Kidney (tissue), 14 donors: ENCODE data around the gene SPATA25. TPM values are rescaled to one million over a fixed set of nuclear protein-coding genes. Genes with fewer than 3 reads are reported as not detected.
A peak's percentile ranks its signal among the peaks of the same experiment; 100 is the strongest.

Experiments used
- DNase-seq, 5 donors: peaks; one replicate each; pipeline ENCODE4 v3.0.0-alpha.2; 2013 to 2020
- FAIRE-seq: peaks from 2 replicates; lab custom pipeline; 2012; peaks lifted over from hg19 to GRCh38; lab: Jason Lieb, UNC
- H3K27ac ChIP-seq, 2 donors: one replicate each; pipeline ENCODE4 v1.7.0; 2013; ENCODE audit warnings: low read depth in 2 of 2, low read length in 2 of 2, inconsistent platforms in 1 of 2
- H3K27me3 ChIP-seq: one replicate; pipeline ENCODE4 v1.7.1; 2013; ENCODE audit warnings: low read length, inconsistent platforms; ENCODE audit not compliant: control insufficient read depth, insufficient read depth
- H3K36me3 ChIP-seq, 3 donors: one replicate each; pipeline versions ENCODE4 v1.7.0 to v1.7.1; 2013; ENCODE audit warnings: low read length in 3 of 3, control low read depth in 1 of 3, inconsistent platforms in 1 of 3; ENCODE audit not compliant: insufficient read depth in 3 of 3, control insufficient read depth in 2 of 3
- H3K4me1 ChIP-seq, 3 donors: one replicate each; pipeline versions ENCODE4 v1.7.0 to v1.7.1; 2013; ENCODE audit warnings: low read length in 3 of 3, inconsistent platforms in 1 of 3, low read depth in 1 of 3; ENCODE audit not compliant: control insufficient read depth in 2 of 3, insufficient read depth in 2 of 3
- H3K4me3 ChIP-seq, 3 donors: one replicate each; pipeline versions ENCODE4 v1.7.0 to v1.8.1; 2013; ENCODE audit warnings: low read length in 3 of 3, control low read depth in 1 of 3, inconsistent platforms in 1 of 3
- H3K9ac ChIP-seq, 3 donors: one replicate each; pipeline versions ENCODE4 v1.7.0 to v1.7.1; 2013; ENCODE audit warnings: low read length in 3 of 3, control low read depth in 1 of 3, inconsistent platforms in 1 of 3
- H3K9me3 ChIP-seq, 3 donors: one replicate each; pipeline versions ENCODE4 v1.7.0 to v1.7.1; 2013; ENCODE audit warnings: low read length in 3 of 3, control low read depth in 1 of 3, inconsistent platforms in 1 of 3; ENCODE audit not compliant: control insufficient read depth in 2 of 3, insufficient read depth in 1 of 3
- CTCF ChIP-seq: IDR thresholded peaks from 3 replicates; pipeline ENCODE4 v1.5.1; 2012; ENCODE audit warnings: mild to moderate bottlenecking, moderate library complexity, borderline replicate concordance; ENCODE audit not compliant: insufficient read depth; ENCODE audit errors: extremely low read depth
- intact Hi-C: fragments of 100-400 bp; cut with DNase I; formaldehyde crosslinking; loops from one replicate; pipeline ENCODE4 v1.11.1; 2022
- polyA plus RNA-seq: library from polyadenylated mRNA; stranded (reverse); fragments of 350-450 nt; fragmentation: Illumina TruSeq; extraction: RNeasy Lipid Tissue Mini Kit (QIAGEN cat#74804); gene quantifications from one replicate; pipeline ENCODE4 v1.2.3, GENCODE V29; 2014; ENCODE audit warnings: low read depth, low replicate concordance; ENCODE audit not compliant: insufficient read depth
- total RNA-seq: library from RNA; stranded (reverse); fragmentation: NEBNext Ultra II Directional; extraction: Animal tissue kit (Norgen Biotek cat#: 25700); gene quantifications from one replicate; pipeline ENCODE4 v1.2.1, GENCODE V29; 2021
- donor health status: control.
- donor health status: control.
- donor health status: control.
- donor health status: control.
- donor health status: control.
- donor health status: DM: yes; HTN: yes; CAD: no.
- donor health status: Normal renal cell carcinoma (clear cell type).

The SPATA25 gene
- total and polyA plus RNA-seq, 2 donors from 2014 or later = 6.7 TPM

DNA sequence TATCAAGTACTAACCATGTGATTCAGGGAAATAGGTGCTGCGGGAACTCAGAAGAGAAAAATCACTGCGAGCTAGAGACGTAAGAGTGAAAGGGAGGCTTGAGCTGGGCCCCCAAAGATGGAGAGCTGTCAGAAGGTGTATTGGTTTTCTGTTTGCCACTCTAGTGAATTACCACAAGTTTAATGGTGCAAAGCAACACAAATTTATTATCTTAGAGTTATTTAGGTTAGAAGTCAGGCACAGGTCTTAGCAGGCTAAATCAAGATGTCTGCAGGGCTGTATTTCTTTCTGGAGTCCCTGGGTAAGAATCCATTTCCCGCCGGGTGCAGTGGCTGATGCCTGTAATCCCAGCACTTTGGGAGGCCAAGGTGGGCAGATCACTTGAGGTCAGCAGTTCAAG, 27.5 kb downstream of the SPATA25 start:
- TF ChIP-seq CTCF = no peak
- Histone ChIP-seq H3K4me1 (peaks cover 0 to 24% (median 7%) of the 10 kb centered on the region in 3 donors), H3K9me3 (no peaks in the 10 kb centered on the region), H3K36me3 (no peaks in the 10 kb centered on the region), H3K27me3 (no peaks in the 10 kb centered on the region), H3K4me3 (no peak overlapping the region), H3K9ac (no peak overlapping the region), H3K27ac (no peak overlapping the region)
- DNase-seq = peak in 3 of 5 donors; percentile 24 to 84 (median 68)
- FAIRE-seq = no peak
- intact Hi-C loops = no loop called here

DNA sequence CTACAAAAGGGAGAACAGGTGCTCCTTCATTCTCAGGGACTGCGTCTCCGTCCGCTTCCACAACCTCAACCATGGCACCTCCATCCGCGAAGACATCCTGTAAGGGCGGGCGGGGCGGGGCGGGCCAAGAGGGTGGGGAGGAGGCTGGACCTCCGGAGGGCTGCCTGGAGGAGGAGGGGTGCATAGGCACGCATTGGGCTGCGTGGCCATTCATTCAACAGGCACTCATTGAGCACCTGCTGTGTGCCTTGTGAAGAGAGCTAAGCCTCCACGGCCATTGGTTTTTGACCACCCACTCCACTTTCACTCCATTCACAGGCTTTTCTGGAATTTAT, 29.6 kb downstream of the SPATA25 start:
- DNase-seq (no peak), FAIRE-seq (no peak)
- H3K4me1 ChIP-seq = peaks cover 0 to 27% (median 7%) of the 10 kb centered on the region in 3 donors
- peak overlapping the region; percentile 35 to 95 (median 65) for H3K9ac ChIP-seq
- H3K27ac ChIP-seq = peak overlapping the region; percentile 81 to 84
- no peaks in the 10 kb centered on the region for H3K27me3 ChIP-seq
- H3K9me3 ChIP-seq = no peaks in the 10 kb centered on the region
- H3K4me3 ChIP-seq = peak overlapping the region; percentile 74 to 93 (median 88)
- intact Hi-C loops = no loop called here
- TF ChIP-seq CTCF = no peak
- H3K36me3 ChIP-seq = peaks cover 0 to 2% (median 0%) of the 10 kb centered on the region in 3 donors

- no peaks in the 10 kb centered on the region for H3K9me3 ChIP-seq
- peaks cover 0 to 2% (median 0%) of the 10 kb centered on the region in 3 donors for H3K36me3 ChIP-seq
- peak; percentile 78 for FAIRE-seq
- H3K9ac ChIP-seq = peak within 1 kb of the TSS; percentile 65 to 95 (median 68)
- TF ChIP-seq CTCF = no peak
- peak within 1 kb of the TSS; percentile 74 to 93 (median 88) for H3K4me3 ChIP-seq
- H3K27me3 ChIP-seq = no peaks in the 10 kb centered on the region
- DNase-seq = peak; percentile 95 to 100 (median 99)
- H3K4me1 ChIP-seq = peaks cover 0 to 27% (median 7%) of the 10 kb centered on the region in 3 donors
- intact Hi-C loops = no loop called here
- peak within 1 kb of the TSS; percentile 81 to 84 for H3K27ac ChIP-seq
Observed at GRCh38 chr20:45857114-45857881, 30.1 kb downstream of the SPATA25 start, which contains the start of the genes ACOT8 and ZSWIM3. TSS of gene ACOT8 (minus strand) at chr20:45857392. CDS start at chr20:45857315, 77 bp downstream. TSS of gene ZSWIM3 (plus strand) at chr20:45857614. CDS start at chr20:45857826, 212 bp downstream.
